K562 (cell line): ENCODE results near the gene FOXD2. TPM values are rescaled to one million over a fixed set of nuclear protein-coding genes. Genes with fewer than 3 reads are reported as not detected.

Source experiments
- ATAC-seq: fragments of 200-7000 bp; cut with Tn5 transposase; 3 replicates; pipeline ENCODE4 v1.9.1; 2020; ENCODE audit warnings: moderate library complexity
- BruUV-seq: library from RNA; stranded (reverse); fragments of 400-500 nt; replicated peaks from 2 replicates; lab custom pipeline; 2021; lab: Mats Ljungman, UMichigan
- CTCF ChIA-PET: fragments of 300-600 bp; formaldehyde crosslinking; extraction: SDS; loops from one replicate; lab custom pipeline; 2021; ENCODE audit warnings: low intra/inter-chr PET ratio; lab: Yijun Ruan, JAX
- POLR2A ChIA-PET: fragments of 300-600, 350-650 bp; sonication (Branson Sonifier 250); formaldehyde crosslinking; extraction: SDS; loops from one replicate; lab custom pipeline; 2021; ENCODE audit warnings: antibody characterized with exemption, inconsistent platforms; lab: Yijun Ruan, JAX
- DNase-seq, 4 experiments: peaks; one replicate each; pipeline versions ENCODE4 v3.0.0 to v3.0.0-alpha.2; 2011 to 2018; ENCODE audit warnings: low spot score in 3 of 4, mixed read lengths in 3 of 4; ENCODE audit errors: extremely low read depth in 1 of 4
- FAIRE-seq: peaks from 2 replicates; lab custom pipeline; 2011; peaks lifted over from hg19 to GRCh38; lab: Jason Lieb, UNC
- H2AFZ ChIP-seq: 2 replicates; pipeline ENCODE4 v1.6.0; 2011; ENCODE audit warnings: low read depth, low read length, control low read depth, inconsistent platforms
- H3K27ac ChIP-seq: fragments of 200-600 bp; 3 replicates; pipeline ENCODE4 v1.8.0; 2011; ENCODE audit warnings: low read depth, mild to moderate bottlenecking, control low read depth, inconsistent platforms, low read length, moderate library complexity, mixed read lengths; ENCODE audit errors: extremely low read depth
- H3K27me3 ChIP-seq, 2 experiments: fragments of 300-600 bp in 1 of 2; 2 replicates in 1 of 2; 3 replicates in 1 of 2; pipeline versions ENCODE4 v1.6.0 to v1.8.0; 2011; ENCODE audit warnings: inconsistent platforms in 2 of 2, low read length in 2 of 2, mild to moderate bottlenecking in 1 of 2, mixed read lengths in 1 of 2, moderate library complexity in 1 of 2; ENCODE audit not compliant: control insufficient read depth in 2 of 2, insufficient read depth in 2 of 2
- H3K36me3 ChIP-seq: fragments of 300-600 bp; 3 replicates; pipeline ENCODE4 v1.8.0; 2011; ENCODE audit warnings: mild to moderate bottlenecking, low read length, inconsistent platforms; ENCODE audit not compliant: control insufficient read depth, insufficient read depth
- H3K4me1 ChIP-seq, 2 experiments: fragments of 200-600 bp in 1 of 2; replicated peaks in 1 of 2; 2 replicates in 1 of 2; 3 replicates in 1 of 2; pipeline versions ENCODE4 v1.5.1 to v1.8.0; 2011; ENCODE audit warnings: inconsistent platforms in 2 of 2, low read length in 2 of 2, mild to moderate bottlenecking in 1 of 2, mixed read lengths in 1 of 2, moderate library complexity in 1 of 2; ENCODE audit not compliant: control insufficient read depth in 2 of 2, insufficient read depth in 2 of 2
- H3K4me2 ChIP-seq: 2 replicates; pipeline ENCODE4 v1.6.1; 2011; ENCODE audit warnings: low read length, control low read depth, inconsistent platforms, mixed read lengths; ENCODE audit not compliant: insufficient read depth
- H3K4me3 ChIP-seq: fragments of 200-600 bp; sonication (generic), shearing (Covaris generic); 2 replicates; pipeline ENCODE4 v1.5.1; 2016; ENCODE audit warnings: control low read depth, inconsistent platforms
- H3K79me2 ChIP-seq: fragments of 200-600 bp; 3 replicates; pipeline ENCODE4 v1.8.0; 2011; ENCODE audit warnings: low read length, inconsistent platforms; ENCODE audit not compliant: control insufficient read depth, insufficient read depth
- H3K9ac ChIP-seq, 2 experiments: 2 replicates each; pipeline versions ENCODE4 v1.6.0 to v1.6.1; 2011; ENCODE audit warnings: low read depth in 2 of 2, low read length in 2 of 2, control low read depth in 1 of 2, inconsistent platforms in 1 of 2, mild to moderate bottlenecking in 1 of 2, mixed read lengths in 1 of 2; ENCODE audit not compliant: insufficient read depth in 1 of 2
- H3K9me1 ChIP-seq: one replicate; pipeline ENCODE4 v1.6.0; 2011; ENCODE audit warnings: inconsistent platforms, mild to moderate bottlenecking, low read length, moderate library complexity; ENCODE audit not compliant: control insufficient read depth, insufficient read depth
- H3K9me3 ChIP-seq: replicated peaks from 2 replicates; pipeline ENCODE4 v1.5.1; 2011; ENCODE audit warnings: low read depth, low read length, inconsistent platforms; ENCODE audit not compliant: control insufficient read depth, insufficient read depth
- H4K20me1 ChIP-seq: replicated peaks from 2 replicates; pipeline ENCODE4 v1.6.1; 2011; ENCODE audit warnings: low read length, inconsistent platforms, mixed read lengths; ENCODE audit not compliant: control insufficient read depth, insufficient read depth
- C11orf30 ChIP-seq: fragments of 450-650 bp; IDR thresholded peaks from 2 replicates; pipeline ENCODE4 v1.6.1; 2016; ENCODE audit warnings: low read depth, mild to moderate bottlenecking
- FOXJ3 ChIP-seq: sonication (generic); formaldehyde crosslinking; IDR thresholded peaks from 2 replicates; pipeline ENCODE4 v1.4.0; 2020; ENCODE audit warnings: mild to moderate bottlenecking, missing genetic modification reagents
- HDAC6 ChIP-seq: IDR thresholded peaks from 2 replicates; pipeline ENCODE4 v1.6.1; 2012; ENCODE audit warnings: low read depth, mild to moderate bottlenecking, control low read depth, inconsistent platforms, low read length, moderate library complexity
- MAFF ChIP-seq: IDR thresholded peaks from 2 replicates; pipeline ENCODE4 v1.6.1; 2012; ENCODE audit warnings: low read length, improper control_type of control experiment
- MAFG ChIP-seq: fragments of 450-650 bp; conservative IDR thresholded peaks from 2 replicates; pipeline ENCODE4 v1.6.1; 2016; ENCODE audit warnings: missing genetic modification characterization, missing compliant biosample characterization
- NONO ChIP-seq, 2 experiments: fragments of 200-400 bp in 1 of 2; fragments of 450-650 bp in 1 of 2; formaldehyde crosslinking in 1 of 2; IDR thresholded peaks; 2 replicates each; pipeline ENCODE4 v1.6.1; 2017; ENCODE audit warnings: low read depth in 2 of 2, mild to moderate bottlenecking in 2 of 2, moderate library complexity in 2 of 2, low read length in 1 of 2
- NR2C1 ChIP-seq, 2 experiments: fragments of 450-650 bp; IDR thresholded peaks; 2 replicates each; pipeline ENCODE4 v1.6.1; 2017; ENCODE audit warnings: mild to moderate bottlenecking in 2 of 2, antibody characterized with exemption in 1 of 2, inconsistent platforms in 1 of 2, missing compliant biosample characterization in 1 of 2, missing genetic modification characterization in 1 of 2
- NR3C1 ChIP-seq: sonication (generic); formaldehyde crosslinking; IDR thresholded peaks from 2 replicates; pipeline ENCODE4 v1.8.1; 2022; ENCODE audit warnings: missing genetic modification reagents
- PML ChIP-seq: IDR thresholded peaks from 2 replicates; pipeline ENCODE4 v1.6.1; 2012; ENCODE audit warnings: low read length, inconsistent platforms
- ZFP36 ChIP-seq: fragments of 150-350 bp; IDR thresholded peaks from 2 replicates; pipeline ENCODE4 v1.6.1; 2018; ENCODE audit warnings: low read length, low read depth; ENCODE audit not compliant: partially characterized antibody
- ZNF146 ChIP-seq: IDR thresholded peaks from one replicate; pipeline ENCODE4 v1.6.1; 2018; ENCODE audit warnings: missing compliant biosample characterization; ENCODE audit not compliant: unreplicated experiment
- ZNF316 ChIP-seq: fragments of 450-650 bp; IDR thresholded peaks from 2 replicates; pipeline ENCODE4 v1.6.1; 2016
- ZNF589 ChIP-seq: fragments of 200-800 bp; sonication (Bioruptor generic); IDR thresholded peaks from 2 replicates; pipeline ENCODE4 v1.6.1; 2016; ENCODE audit warnings: low read depth, missing genetic modification characterization, missing compliant biosample characterization
- WGBS: fragments of 100-300 bp; shearing (Covaris generic); methylation state at CpG from one replicate; pipeline ENCODE4 v1.1.6; 2016; ENCODE audit warnings: low coverage, mixed read lengths; ENCODE audit not compliant: insufficient coverage; ENCODE audit errors: missing lambda C conversion rate; 5-methylcytosine and 5-hydroxymethylcytosine counted together
- in situ Hi-C: fragments of 300-500 bp; cut with MboI; formaldehyde crosslinking; loops from 4 replicates; pipeline ENCODE4 v1.15.0; 2018; ENCODE audit warnings: inconsistent platforms, mixed read lengths
- intact Hi-C: fragments of 100-400 bp; cut with micrococcal nuclease; formaldehyde crosslinking; loops from 2 replicates; pipeline ENCODE4 v1.14.2; 2022
- polyA plus RNA-seq, 8 experiments: library from polyadenylated mRNA; depleted of rRNA in 4 of 8; stranded (reverse) in 5 of 8; unstranded in 3 of 8; fragments of >200 nt; fragmentation: Nextera tagmentation in 2 of 8; fragmentation: Illumina TruSeq in 1 of 8; extraction: Ambion mirVana in 2 of 8; extraction: Trizol in 1 of 8; gene quantifications; 2 replicates each; pipeline versions ENCODE4 v1.2.1 to v1.2.3, GENCODE V29; 2011 to 2014; ENCODE audit warnings: inconsistent platforms in 1 of 8, missing spikeins in 1 of 8
- total RNA-seq, 7 experiments: library from RNA; depleted of rRNA in 6 of 7; stranded (reverse); fragments of >200 nt in 6 of 7; fragmentation: Illumina TruSeq in 2 of 7; extraction: Trizol in 2 of 7; gene quantifications; 2 replicates each; pipeline versions ENCODE4 v1.2.1 to v1.2.3, GENCODE V29; 2011 to 2021; ENCODE audit warnings: low replicate concordance in 1 of 7
- TF ChIP-seq, protein P1 (sequence below): fragments of 250-450 bp; sonication (Bioruptor Pico); IDR thresholded peaks from 2 replicates; pipeline ENCODE4 v1.5.0; 2021; ENCODE audit warnings: mild to moderate bottlenecking, moderate library complexity
- TF ChIP-seq, protein P2 (sequence below): fragments of 450-650 bp; IDR thresholded peaks from 2 replicates; pipeline ENCODE4 v1.6.1; 2016; ENCODE audit warnings: antibody characterized with exemption
- TF ChIP-seq, protein P3 (sequence below): fragments of 250-450 bp; sonication (Bioruptor Pico); IDR thresholded peaks from 2 replicates; pipeline ENCODE4 v1.8.0; 2022; ENCODE audit warnings: inconsistent platforms, mild to moderate bottlenecking, moderate library complexity, borderline replicate concordance

The FOXD2 gene
- total and polyA plus RNA-seq, 9 of the 15 experiments (the other 6 are each of a cell fraction or from before 2014, with no cell fraction given) = 0.06 to 1.2 (median 0.22) TPM

DNA sequence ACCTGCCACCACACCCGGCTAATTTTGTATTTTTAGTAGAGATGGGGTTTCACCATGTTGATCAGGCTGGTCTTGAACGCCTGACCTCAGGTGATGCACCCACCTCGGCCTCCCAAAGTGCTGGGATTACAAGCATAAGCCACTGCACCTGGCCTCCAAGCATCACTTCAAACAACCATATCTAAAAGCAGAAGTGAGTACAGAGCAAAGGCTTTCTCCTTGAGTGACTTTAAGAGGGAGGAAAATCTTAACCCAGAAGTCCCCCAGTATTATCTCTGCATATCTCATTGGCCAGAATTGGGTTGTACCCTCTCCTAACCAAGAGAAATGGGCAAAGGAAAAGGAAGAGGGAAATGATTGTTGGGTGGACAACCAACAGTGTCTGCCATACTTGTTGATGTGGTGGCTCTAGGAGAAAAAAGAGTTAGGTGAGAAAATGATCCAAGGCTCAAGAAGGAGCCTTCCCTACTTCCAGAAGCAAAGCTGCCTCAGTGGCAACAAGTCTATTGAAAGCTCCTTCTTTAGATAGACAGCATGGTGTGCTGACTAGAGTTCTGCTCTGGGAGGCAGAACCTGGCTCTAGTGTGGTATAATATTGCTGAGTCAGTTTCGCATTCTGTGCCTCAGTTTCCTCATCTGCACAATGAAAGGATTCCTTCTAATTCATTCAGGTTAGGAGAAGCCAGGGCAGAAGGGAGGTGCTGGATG is 38.6 kb upstream of the FOXD2 start:
- Histone ChIP-seq H3K79me2 (no peaks in the 10 kb centered on the region), H3K9me3 (no peaks in the 10 kb centered on the region), H4K20me1 (no peaks in the 10 kb centered on the region), H3K4me3 (no peak overlapping the region), H3K9ac (no peak overlapping the region), H3K27ac (no peak overlapping the region), H3K4me2 (no peak overlapping the region), H3K36me3 (no peaks in the 10 kb centered on the region), H3K27me3 (peaks cover 37 to 63% of the 10 kb centered on the region in 2 experiments), H3K9me1 (no peaks in the 10 kb centered on the region), H2AFZ (no peak overlapping the region), H3K4me1 (no peaks in the 10 kb centered on the region)
- ATAC-seq (no peak), DNase-seq (no peak), FAIRE-seq (no peak)
- ChIA-PET POLR2A (no interaction called here), CTCF (no interaction called here)
- intact Hi-C loops (no loop called here), in situ Hi-C loops (no loop called here)
- no TSS peak for BruUV-seq
- WGBS = 0% methylated on average over 4 of the region's 4 CpGs
- TF ChIP-seq ZNF316 (peak; percentile 62), ZNF146 (CRISPR knock-in tag) (no peak), HDAC6 (no peak), MAFF (peak; percentile 15; the same call in 1 of the 2 replicates), MAFG (tag) (peak; percentile 27; the same call in 1 of the 2 replicates), NR2C1 (IDR thresholded peaks at IDR 0.05) (no peak), NR2C1 (tag; IDR thresholded peaks at IDR 0.05) (no peak), C11orf30 (peak; percentile 41; the same call in 1 of the 2 replicates), FOXJ3 (CRISPR knock-in tag) (no peak), PML (no peak), ZFP36 (no peak), NR3C1 (no peak), ZNF589 (no peak), NONO (IDR thresholded peaks at IDR 0.05; ENCODE audit: low read depth in 2 of 2, low read length in 1 of 2) (no peak)
- TF ChIP-seq, protein P1, sequence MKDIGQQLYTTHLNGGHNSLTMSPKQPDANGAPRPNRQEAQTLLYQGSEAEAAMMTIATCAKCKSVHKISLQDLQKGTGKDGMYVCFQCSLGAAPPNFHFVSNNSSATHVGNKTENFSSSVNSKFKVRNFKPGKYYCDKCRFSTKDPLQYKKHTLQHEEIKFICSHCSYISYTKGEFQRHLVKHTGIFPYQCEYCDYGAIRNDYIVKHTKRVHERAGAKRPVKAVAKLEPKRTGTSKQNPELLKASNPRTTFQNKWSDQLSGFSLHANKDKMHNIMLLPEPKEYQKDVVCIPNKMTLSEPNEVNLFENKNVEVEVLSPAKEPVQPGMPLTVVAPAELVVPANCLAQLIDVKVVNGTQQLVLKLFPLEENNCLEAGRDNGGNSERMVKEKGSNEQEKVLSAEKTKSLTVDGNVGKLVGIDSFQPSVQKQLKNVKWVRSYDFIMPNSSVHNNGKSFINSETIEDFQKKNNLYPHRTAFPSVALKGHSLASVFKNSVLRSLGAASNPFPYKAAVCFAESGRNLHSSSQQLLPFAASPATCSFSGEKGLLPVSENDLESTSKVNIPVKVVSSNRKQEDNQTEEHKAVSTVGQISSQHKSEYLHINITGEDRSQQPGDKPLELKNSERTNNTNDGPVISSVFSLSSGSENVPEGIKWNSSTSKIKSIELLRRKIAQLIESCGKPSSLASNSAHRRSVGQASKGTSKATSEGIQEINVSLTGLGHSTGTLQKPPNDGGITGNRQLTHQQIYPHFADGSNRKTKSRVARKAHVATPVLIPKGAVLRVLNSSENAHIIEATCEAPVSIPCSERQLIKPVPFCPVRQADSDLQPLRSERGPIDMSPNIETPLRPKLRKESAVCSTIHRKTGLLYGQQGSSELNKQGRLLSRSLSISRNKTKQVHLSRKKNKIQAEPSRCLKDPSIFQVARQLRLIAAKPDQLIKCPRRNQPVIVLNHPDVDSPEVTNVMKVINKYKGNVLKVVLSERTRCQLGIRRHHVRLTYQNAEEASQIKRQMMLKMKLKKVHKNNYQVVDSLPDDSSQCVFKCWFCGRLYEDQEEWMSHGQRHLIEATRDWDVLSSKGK (CRISPR knock-in tag) = no peak
- TF ChIP-seq, protein P2, sequence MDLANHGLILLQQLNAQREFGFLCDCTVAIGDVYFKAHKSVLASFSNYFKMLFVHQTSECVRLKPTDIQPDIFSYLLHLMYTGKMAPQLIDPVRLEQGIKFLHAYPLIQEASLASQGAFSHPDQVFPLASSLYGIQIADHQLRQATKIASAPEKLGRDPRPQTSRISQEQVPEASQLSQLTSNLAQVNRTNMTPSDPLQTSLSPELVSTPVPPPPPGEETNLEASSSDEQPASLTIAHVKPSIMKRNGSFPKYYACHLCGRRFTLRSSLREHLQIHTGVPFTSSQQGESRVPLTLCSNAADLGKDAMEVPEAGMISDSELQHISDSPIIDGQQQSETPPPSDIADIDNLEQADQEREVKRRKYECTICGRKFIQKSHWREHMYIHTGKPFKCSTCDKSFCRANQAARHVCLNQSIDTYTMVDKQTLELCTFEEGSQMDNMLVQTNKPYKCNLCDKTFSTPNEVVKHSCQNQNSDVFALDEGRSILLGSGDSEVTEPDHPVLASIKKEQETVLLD = no peak
- TF ChIP-seq, protein P3, sequence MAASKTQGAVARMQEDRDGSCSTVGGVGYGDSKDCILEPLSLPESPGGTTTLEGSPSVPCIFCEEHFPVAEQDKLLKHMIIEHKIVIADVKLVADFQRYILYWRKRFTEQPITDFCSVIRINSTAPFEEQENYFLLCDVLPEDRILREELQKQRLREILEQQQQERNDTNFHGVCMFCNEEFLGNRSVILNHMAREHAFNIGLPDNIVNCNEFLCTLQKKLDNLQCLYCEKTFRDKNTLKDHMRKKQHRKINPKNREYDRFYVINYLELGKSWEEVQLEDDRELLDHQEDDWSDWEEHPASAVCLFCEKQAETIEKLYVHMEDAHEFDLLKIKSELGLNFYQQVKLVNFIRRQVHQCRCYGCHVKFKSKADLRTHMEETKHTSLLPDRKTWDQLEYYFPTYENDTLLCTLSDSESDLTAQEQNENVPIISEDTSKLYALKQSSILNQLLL (CRISPR knock-in tag) = no peak
